GM19452 (cell line): Measurements from ENCODE around the gene SERPINF2.
"Not testable (repeated sequence)": the region's sequence is repeated elsewhere in the genome, so short reads cannot be mapped to it uniquely, and the experiment has no call there.

Source experiments
- ATAC-seq: cut with Tn5 transposase; IDR thresholded peaks from one replicate; pipeline ENCODE4 v1.9.1; 2021; ENCODE audit not compliant: unreplicated experiment

SERPINF2 gene

DNA sequence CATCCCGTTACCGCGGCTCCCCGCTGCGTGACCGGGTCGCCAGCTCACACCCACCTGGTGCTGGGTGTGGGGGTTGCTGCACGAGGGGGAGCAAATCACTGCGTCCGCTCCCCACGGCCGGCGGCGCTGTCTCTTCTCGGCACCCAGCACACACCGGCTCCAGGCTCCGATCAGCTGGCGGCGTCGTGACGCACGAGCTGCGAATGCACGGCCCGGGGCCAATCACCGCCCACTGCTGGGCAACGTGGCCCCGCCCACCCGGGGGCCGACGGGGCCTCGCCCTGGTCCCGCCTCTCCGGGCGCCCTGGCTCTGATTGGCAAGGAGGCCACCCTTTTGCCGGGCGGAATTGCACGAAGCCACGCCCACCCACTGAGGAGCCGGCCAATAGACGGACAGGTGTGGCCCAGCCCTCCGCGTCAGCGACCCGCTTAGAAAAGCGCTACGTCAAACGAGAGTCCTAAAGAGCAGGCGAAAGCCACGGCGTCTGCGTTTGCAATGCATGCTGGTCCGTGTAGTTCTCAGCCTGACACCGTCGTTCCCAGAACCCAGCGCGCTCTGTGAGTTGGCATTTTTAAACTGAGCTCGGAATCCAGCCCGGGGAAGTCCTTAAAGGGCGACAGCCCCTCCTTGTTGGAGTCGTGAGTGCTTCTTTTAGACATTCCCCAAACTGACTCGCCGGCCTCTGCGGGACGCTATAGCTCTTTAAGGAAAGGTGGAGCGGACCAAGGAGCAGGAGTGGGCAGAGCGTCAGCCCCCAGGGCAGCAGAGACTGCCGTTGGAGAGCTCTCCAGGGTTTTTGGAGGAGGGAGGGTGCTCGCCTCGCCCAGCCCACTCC, 26.4 kb upstream of the SERPINF2 start:
- ATAC-seq: peak; percentile 76

DNA sequence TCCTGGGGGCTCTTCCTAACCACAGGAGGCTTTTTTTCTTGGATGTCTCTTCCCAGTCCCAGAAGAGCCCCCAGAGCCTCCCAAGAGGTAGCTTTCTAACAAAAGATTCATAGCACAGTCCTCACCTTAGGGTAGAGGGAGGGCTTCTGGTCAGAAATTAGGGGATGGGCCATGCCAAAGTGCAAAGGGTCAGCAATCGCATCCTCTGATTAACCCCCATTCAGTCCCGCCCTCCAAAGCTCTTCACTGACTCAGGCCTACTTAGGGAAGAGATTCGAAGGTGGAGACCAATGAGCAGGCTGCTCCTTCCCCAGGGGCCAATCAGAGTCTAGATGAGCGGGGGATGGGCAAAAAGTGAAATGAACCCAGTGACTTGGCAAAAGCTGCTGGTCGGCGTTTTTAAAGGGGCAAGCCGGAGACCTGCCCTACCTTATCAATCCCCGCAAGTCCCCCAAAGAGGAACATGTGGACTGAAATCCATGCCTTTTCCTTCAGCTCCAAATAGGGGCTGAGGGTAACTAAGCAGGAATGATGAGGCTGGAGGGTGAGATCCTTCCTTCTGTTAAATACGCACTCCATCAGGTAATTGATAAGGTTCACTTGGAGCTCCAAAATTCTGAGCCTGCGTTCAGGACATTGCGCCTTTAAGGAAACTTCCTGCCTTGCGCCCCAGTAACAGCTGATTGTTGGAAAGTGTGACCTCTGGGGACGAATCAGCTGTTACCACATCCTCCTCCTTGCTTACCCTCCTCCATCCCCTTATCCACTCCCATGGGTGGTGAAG, 25.6 kb upstream of the SERPINF2 start:
- peak; percentile 42 for ATAC-seq

DNA sequence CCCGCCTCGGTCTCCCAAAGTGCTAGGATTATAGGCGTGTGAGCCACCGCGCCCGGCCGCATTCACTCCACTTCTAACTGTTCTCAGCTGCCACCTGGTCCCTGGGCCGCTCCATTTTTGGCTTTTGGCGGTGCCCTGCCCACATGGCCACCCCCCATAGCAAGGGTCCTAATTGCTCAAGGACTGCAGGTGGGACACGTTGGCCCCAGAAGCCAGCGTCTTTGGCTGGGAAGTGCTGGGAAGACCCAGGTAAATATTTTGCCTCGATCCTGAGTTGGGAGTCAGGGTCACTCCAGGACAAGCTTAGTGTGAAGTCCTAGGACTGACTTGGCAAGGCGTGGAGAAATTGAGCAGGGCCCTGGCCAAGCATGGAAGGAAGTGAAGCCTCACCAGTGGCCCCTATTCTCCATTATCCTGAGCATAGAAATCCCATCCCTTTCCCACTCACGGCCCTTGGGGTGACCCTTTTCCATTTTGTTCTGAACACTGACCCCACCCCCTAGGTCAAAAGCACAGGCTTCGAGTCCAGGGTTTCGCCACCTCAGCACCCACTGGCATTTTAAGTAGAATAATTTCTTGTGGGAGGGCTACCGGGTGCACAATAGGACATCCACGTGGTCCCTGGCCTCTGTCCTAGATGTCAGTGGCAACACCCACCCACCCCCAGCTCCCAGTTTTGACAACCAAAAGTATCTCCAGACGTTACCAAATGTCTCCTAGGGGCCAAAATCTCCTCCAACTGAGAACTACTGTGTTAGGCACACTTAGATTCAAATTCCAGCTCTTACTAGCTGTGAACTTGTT, 24.1 kb upstream of the SERPINF2 start:
- ATAC-seq: no peak

DNA sequence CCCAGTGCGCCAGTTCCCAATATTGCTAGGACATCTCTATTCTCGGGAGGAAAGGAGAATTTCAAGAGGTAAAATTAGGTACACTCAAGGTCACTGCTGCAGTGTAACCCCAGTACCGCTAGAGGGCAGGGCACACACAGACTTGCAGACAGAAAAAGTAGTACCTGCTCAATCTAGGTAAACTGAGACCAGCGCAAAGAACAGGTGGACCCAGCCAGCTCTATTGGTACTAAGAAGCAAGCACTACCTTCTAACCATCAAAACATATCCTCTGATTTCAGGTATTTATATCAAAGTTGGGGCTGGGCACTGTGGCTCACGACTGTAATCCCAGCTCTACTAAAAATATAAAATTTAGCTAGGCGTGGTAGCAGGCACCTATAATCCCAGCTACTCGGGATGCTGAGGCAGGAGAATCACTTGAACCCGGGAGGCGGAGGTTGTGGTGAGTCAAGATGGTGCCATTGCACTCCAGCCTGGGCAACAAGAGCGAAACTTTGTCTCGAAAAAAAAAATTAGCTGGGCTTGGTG, 21.8 kb upstream of the SERPINF2 start:
- no peak for ATAC-seq

DNA sequence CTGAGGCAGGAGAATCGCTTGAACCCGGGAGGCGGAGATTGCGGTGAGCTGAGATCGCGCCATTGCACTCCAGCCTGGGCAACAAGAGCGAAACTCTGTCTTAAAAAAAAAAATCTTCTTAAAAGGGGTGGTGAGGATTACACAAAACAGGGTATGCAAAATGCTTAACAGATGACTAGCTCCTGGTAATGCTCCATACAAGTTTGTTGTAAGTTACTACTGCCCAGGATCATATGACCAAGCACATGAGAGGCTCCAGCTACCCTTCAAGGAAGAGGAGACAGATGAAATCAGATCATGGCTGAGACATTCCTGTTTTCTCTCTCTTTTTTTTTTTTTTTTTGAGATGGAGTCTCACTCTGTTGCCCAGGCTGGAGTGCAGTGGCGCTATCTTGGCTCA, 20.6 kb upstream of the SERPINF2 start:
- ATAC-seq: not testable (repeated sequence)

DNA sequence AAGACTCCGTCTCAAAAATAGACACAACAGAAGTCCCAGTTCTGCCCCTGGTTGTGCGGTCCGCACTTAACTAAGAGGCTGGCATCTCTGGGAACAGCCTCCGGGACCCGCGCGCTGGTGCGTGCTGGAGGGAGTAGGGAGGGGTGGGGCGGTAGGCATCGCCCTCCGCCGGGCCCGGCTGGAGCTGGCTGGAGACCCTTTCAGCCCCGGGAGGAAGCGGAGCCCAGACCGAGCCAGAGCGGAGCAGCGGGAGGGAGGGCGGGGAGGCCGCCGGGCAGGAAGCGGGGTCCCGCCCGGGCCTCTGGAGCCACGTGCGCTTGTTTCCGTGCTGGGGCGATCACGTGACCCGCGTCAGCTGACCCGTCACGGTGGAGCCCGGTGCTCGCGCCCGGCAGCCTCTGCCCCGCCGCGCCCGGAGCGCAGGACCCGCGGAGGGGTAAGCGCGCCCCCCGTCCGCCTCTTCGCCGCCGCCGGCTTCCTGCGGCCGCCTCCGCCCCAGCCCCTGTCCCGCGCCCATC, 18.3 kb upstream of the SERPINF2 start, which contains the start of gene WDR81:
Gene WDR81 (plus strand): TSS at position 354 of the 518 bp plus-strand sequence. CDS start 256 bp downstream, outside the sequence.
- peak; percentile 60 for ATAC-seq

DNA sequence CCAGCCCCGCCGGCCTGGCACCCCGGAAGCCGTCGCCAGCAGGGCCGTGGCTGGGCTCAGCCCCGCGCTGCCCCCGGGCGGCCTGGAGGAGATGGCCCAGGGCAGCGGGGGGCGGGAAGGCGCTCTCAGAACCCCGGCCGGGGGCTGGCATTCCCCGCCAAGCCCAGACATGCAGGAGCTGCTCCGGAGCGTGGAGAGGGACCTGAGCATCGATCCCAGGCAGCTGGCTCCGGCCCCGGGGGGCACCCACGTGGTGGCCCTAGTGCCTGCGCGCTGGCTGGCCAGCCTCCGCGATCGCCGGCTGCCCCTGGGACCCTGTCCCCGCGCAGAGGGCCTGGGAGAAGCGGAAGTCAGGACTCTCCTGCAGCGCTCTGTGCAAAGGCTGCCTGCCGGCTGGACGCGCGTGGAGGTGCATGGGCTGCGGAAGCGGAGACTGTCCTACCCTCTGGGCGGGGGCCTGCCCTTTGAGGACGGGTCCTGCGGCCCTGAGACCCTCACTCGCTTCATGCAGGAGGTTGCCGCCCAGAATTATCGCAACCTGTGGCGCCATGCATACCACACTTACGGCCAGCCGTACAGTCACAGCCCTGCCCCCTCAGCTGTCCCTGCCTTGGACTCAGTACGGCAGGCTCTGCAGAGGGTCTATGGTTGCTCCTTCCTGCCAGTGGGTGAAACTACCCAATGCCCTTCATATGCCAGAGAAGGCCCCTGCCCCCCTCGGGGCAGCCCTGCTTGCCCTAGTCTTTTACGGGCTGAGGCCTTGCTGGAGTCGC, 17.6 kb upstream of the SERPINF2 start:
- ATAC-seq: peak; percentile 42

DNA sequence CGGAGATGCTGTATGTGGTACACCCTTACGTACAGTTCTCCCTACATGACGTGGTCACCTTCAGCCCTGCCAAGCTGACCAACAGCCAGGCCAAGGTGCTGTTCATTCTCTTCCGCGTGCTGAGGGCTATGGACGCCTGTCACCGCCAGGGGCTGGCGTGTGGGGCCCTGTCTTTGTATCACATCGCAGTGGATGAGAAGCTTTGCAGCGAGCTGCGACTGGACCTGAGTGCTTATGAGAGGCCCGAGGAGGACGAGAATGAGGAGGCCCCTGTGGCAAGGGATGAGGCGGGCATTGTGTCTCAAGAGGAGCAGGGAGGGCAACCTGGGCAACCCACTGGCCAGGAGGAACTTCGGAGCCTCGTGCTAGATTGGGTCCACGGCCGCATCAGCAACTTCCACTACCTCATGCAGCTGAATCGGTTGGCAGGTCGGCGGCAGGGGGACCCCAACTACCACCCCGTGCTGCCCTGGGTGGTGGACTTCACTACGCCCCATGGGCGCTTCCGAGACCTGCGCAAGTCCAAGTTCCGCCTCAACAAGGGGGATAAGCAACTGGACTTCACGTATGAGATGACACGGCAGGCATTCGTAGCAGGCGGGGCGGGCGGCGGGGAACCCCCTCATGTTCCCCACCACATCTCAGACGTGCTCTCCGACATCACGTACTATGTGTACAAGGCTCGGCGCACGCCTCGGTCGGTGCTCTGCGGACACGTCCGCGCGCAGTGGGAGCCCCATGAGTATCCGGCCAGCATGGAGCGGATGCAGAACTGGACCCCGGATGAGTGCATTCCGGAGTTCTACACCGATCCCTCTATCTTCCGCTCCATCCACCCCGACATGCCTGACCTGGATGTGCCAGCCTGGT, 16.8 kb upstream of the SERPINF2 start:
- ATAC-seq: no peak

DNA sequence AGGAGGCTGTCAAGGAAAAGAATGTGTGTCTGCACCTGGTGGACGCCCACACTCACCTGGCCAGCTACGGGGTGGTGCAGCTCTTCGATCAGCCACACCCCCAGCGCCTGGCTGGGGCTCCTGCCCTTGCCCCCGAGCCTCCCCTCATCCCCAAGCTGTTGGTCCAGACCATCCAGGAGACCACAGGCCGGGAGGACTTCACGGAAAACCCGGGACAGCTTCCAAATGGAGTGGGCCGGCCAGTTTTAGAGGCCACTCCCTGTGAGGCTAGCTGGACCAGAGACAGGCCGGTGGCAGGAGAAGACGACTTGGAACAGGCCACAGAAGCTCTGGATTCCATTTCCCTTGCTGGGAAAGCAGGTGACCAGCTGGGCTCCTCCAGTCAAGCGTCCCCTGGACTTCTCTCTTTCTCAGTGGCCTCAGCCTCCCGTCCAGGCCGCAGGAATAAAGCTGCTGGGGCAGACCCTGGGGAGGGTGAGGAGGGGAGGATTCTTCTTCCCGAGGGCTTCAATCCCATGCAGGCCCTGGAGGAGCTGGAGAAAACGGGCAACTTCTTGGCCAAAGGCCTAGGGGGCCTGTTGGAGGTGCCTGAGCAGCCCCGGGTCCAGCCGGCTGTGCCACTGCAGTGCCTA, 15.9 kb upstream of the SERPINF2 start:
- no peak for ATAC-seq

DNA sequence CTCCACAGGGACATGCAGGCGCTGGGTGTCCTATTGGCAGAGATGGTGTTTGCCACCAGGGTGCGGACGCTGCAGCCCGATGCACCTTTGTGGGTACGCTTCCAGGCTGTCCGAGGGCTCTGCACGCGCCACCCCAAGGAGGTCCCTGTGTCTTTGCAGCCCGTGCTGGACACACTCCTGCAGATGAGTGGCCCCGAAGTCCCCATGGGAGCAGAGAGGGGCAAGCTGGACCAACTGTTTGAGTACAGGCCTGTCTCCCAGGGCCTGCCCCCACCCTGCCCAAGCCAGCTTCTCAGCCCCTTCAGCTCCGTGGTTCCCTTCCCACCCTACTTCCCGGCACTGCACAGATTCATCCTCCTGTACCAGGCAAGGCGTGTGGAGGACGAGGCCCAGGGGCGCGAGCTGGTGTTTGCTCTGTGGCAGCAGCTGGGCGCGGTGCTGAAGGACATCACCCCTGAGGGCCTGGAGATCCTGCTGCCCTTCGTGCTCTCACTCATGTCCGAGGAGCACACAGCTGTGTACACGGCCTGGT, 15.3 kb upstream of the SERPINF2 start:
- ATAC-seq: no peak

DNA sequence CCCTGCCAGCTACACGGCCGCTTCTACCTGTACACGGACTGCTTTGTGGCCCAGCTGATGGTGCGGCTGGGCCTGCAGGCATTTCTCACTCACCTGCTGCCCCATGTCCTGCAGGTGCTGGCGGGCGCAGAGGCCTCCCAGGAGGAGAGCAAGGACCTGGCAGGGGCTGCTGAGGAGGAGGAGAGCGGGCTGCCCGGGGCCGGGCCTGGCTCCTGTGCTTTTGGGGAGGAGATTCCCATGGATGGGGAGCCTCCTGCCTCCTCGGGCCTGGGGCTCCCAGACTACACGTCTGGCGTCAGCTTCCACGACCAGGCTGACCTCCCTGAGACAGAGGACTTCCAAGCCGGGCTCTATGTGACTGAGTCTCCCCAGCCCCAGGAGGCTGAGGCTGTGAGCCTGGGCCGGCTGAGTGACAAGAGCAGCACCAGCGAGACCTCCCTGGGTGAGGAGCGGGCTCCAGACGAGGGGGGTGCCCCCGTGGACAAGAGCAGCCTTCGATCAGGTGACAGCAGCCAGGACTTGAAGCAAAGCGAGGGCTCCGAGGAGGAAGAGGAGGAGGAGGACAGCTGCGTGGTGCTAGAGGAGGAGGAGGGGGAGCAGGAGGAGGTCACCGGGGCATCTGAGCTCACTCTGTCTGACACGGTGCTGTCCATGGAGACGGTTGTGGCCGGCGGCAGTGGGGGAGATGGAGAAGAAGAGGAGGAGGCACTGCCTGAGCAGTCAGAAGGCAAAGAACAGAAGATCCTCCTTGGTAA, 14.6 kb upstream of the SERPINF2 start:
- ATAC-seq: no peak

DNA sequence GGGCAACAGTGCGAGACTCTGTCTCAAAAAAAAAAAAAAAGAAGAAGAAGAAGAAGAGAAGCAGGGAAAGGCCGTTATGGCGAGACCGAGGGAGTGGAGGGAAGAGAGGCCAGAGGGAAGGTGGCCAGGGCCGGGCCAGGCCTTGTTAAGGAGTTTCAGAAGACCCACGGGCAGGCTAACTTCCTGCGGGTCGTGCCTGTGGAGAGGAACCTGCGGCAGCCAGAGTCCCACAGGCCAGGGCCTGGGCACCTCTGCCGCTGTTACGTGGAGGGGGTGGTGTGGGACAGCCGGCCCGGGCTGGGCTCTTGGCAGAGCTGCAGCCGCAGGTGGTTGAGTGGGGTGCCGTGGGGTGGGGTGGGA, 12.7 kb upstream of the SERPINF2 start:
- ATAC-seq: no peak

DNA sequence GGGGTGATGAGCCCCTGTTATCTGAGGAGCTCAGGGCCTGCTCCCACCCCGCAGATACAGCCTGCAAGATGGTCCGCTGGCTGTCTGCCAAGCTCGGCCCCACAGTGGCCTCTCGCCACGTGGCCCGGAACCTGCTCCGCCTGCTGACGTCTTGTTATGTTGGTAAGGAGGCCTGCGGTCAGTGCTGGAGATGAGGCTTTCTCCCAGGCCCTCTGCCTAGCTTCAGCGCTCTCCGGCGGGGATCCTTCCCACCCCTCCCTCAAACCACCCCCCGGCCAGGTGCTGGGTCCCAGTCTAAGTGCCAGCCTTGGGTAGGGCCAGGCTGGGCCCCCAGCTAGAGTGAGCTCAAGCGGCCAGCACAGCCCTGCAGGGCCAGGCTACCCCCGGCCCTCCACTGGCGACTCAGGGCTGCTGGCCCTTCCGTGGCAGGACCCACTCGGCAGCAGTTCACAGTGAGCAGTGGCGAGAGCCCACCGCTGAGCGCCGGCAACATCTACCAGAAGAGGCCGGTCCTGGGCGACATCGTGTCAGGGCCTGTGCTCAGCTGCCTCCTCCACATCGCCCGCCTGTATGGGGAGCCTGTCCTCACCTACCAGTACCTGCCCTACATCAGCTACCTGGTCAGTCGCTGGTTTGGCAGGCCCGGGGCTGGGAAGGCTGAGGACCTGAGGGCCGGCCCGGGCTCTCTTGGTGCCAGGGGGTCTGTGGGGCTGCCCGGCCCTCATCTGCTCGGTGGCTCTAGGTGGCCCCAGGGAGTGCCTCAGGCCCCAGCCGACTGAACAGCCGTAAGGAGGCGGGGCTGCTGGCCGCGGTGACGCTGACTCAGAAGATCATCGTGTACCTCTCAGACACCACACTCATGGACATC, 12.1 kb upstream of the SERPINF2 start:
- no peak for ATAC-seq

DNA sequence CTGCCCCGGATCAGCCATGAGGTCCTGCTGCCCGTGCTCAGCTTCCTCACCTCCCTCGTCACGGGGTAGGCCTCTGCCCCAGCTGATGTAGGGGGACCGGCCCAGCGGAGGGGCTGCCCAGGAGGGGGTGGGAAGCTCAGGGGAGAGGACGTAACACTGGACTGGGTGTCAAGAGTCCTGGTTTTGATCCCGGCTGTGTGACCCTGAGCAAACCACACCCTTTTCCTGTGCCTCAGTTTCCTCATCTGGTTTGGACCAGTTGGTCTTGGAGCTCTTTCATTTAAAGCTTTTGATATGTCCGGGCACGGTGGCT, 11.5 kb upstream of the SERPINF2 start:
- no peak for ATAC-seq

DNA sequence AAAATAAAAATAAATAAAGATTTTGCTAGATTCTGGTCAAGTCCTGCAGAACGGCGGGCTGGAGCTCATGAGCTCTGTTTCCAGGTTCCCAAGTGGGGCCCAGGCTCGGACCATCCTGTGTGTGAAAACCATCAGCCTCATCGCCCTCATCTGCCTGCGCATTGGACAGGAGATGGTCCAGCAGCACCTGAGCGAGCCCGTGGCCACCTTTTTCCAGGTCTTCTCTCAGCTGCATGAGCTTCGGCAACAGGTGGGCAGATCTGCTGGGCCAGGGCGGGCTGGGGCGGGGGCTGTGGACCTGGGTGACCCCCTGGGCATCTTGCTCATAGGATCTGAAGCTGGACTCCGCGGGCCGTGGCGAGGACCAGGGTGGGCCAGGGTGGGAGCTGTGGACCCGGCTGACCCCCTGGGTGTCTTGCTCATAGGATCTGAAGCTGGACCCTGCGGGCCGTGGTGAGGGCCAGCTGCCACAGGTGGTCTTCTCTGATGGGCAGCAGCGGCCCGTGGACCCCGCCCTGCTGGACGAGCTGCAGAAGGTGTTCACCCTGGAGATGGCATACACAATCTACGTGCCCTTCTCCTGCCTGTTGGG, 10.3 kb upstream of the SERPINF2 start:
- ATAC-seq: no peak

DNA sequence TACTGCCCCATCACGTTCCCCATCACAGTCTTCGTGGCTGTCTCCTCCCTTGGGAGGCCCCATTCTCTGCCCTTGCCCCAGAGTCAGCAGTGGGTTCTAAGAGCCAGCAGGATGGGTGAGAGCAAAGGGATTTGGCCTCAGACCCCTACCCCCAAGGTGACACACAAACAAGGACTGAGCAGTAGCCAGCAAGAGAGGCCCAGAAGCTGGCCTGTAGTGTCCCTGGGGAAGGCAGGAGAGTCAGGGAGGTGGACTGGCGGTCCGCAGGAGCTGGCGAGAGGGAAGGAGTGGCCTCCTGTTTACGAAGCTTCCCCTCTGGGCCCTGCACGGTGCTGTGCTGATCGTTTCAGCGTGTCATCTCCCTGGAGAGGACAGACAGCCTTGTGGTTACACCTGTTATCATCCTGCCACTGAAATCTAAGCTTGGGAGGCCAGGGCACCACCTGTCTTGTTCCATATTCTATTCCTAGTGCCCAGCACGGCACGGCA, 9.8 kb upstream of the SERPINF2 start:
- no peak for ATAC-seq
